Measurements from ENCODE around the gene DBR1.

Gene DBR1

DNA sequence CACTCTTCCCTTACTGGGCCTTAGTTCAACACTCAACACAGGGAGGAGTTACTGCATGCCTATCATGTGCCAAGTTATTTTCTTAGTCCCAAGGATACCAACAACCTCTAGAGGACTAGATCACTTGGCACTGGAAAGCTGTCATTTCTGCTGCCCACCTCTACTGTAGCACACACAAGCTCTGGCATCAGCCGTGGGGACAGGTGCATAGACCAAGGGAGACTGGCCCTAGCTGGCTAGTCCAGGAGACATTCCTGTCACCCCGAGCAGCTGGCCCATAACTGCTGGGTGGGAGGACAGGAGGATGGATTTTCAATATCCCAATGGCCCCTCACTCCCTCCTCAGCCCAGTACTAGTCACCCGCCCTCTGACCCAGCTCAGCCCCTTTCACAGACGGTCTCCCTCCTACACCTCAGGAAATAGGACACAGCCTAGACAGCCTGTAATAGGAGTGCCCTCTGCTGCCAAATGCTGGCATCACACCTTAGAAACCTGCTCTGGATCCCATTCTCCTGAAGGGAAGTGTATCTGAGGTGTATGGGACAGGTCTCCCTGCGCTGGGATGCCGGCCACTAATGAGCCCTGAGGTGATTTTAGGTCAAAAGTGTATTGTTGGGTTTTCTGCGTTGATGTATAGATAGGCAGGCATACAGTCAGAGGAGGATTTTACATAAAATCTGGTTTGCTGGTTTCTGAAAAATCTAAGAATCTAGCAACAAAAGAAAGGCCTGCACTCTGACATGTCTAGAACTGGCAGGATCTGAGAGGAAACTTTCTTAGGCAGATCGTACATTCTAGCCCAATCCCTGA lies 55.9 kb downstream of the DBR1 start (continued):
- peak; percentile 44 for TF ChIP-seq ZFHX2 (tag by site-specific recombination; conservative IDR thresholded peaks at IDR 0.05)
- TF ChIP-seq BCL11A (tag by site-specific recombination; IDR thresholded peaks at IDR 0.05; ENCODE audit: low read depth): no peak
- peak; percentile 81 for TF ChIP-seq ZNF654 (tag by site-specific recombination; IDR thresholded peaks at IDR 0.05; ENCODE audit: low read depth)
- TF ChIP-seq ZNF623 (tag by site-specific recombination; IDR thresholded peaks at IDR 0.05): no peak

DNA sequence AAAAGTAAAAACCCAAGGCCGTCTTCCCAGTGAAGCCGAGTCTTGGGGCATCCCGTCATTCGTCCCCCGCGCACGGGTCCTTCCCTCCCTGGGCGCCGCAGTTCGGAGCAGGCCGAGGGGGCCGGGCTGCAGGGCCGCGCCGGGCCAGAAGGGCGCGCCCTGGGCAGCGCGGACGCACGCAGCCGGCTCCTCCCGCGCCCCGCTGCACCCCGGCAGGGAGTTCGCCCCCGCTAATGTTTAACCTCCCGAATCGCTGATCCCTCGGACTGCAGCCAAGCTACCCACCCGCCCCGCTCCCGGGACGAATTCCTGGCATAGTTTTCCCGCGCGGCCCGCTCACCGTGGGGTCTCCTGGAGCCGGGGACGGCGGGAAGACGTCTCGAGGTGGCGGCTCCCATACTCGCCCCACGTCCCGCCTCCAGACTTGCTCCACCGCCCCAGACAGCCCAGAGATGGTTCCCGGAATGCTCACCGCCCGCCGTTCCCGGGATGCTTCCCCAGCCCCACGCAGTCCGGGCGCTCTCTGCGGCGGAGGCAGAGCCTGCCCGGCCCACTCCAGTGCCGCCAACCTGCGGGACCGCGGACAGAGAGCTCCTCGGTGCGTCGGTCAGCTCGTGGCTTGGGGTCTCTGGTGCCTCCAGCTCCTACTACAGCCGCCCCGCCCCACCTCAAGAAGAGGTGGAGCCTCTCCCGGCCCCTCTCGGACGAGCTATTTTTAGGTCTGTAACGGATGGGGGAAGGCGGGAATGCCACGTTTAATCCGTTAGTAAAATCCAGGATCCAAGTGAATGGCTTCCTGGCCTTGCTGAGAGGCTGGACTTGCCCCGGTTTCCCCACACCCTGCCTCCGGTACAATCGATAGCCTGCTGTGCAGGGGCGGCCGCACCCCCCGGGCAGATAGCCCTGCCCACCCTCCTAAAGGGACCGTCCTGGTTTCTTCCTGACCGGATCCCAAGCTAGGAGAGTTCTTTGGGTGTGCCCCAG lies 59.4 kb downstream of the DBR1 start, which contains the start of gene DZIP1L:
DZIP1L (minus strand) TSS at position 621 of the 984 bp plus-strand sequence. CDS start 11,637 bp downstream, outside the sequence.
- Histone ChIP-seq H3K9me3 (ENCODE audit: control insufficient read depth, insufficient read depth, low read depth, low read length) (no peaks in the 10 kb centered on the region), H3K36me3 (ENCODE audit: control insufficient read depth in 2 of 2, insufficient read depth in 1 of 2, low read length in 2 of 2) (peaks cover 0 to 16% of the 10 kb centered on the region in 2 experiments; a peak in 1 of 3 replicates), H3K4me3 (ENCODE audit: low read depth, low read length) (peak within 1 kb of the TSS; percentile 86), H3K4me1 (ENCODE audit: control insufficient read depth, insufficient read depth, low read length) (no peaks in the 10 kb centered on the region), H3K27ac (ENCODE audit: extremely low read depth, low read depth, low read length) (peak within 1 kb of the TSS; percentile 68)
- POLR2A ChIA-PET: interaction anchor here (0.6 to 1.7 kb wide), 8 partner anchors 9 to 231 kb away, joined by 3 to 13 read pairs (median 5); partner anchors contain the start of gene DBR1
- CTCF ChIA-PET: interaction anchor here (0.6 to 2.2 kb wide), 11 partner anchors 8 to 816 kb away, joined by 3 to 16 read pairs (median 3); no protein-coding TSS in a partner anchor
- TF ChIP-seq ZNF658 (tag by site-specific recombination; IDR thresholded peaks at IDR 0.05) (no peak), EGR2 (tag by site-specific recombination; IDR thresholded peaks at IDR 0.05; ENCODE audit: low read depth) (peak; percentile 71), ZNF184 (tag by site-specific recombination; IDR thresholded peaks at IDR 0.05) (0 out of 2 replicates have a peak, but pooled peaks have one; percentile 13), SP2 (tag by site-specific recombination; IDR thresholded peaks at IDR 0.05) (peak; percentile 63), ZNF335 (tag by site-specific recombination; conservative IDR thresholded peaks at IDR 0.05) (peak; percentile 61), SP7 (tag by site-specific recombination; IDR thresholded peaks at IDR 0.05) (0 out of 2 replicates have a peak, but pooled peaks have one; percentile 35), KLF9 (tag by site-specific recombination; IDR thresholded peaks at IDR 0.05; ENCODE audit: low read depth) (peak; percentile 33; the same call in 1 of the 2 replicates), ZNF677 (tag by site-specific recombination; IDR thresholded peaks at IDR 0.05) (no peak), GLIS1 (tag by site-specific recombination; IDR thresholded peaks at IDR 0.05) (peak; percentile 82), ZBTB8A (tag by site-specific recombination; IDR thresholded peaks at IDR 0.05) (0 out of 2 replicates have a peak, but pooled peaks have one; percentile 30), ZNF16 (tag by site-specific recombination; IDR thresholded peaks at IDR 0.05; ENCODE audit: low read depth) (no peak), ZNF571 (tag by site-specific recombination; IDR thresholded peaks at IDR 0.05) (no peak), ZNF660 (tag by site-specific recombination; IDR thresholded peaks at IDR 0.05) (0 out of 2 replicates have a peak, but pooled peaks have one; percentile 48), SP3 (tag by site-specific recombination; IDR thresholded peaks at IDR 0.05) (peak; percentile 72), OSR2 (tag by site-specific recombination; IDR thresholded peaks at IDR 0.05) (no peak), KLF10 (tag by site-specific recombination; IDR thresholded peaks at IDR 0.05) (no peak), ZBTB20 (tag by site-specific recombination; IDR thresholded peaks at IDR 0.05) (peak; percentile 82; the same call in 1 of the 2 replicates), YY1 (tag by site-specific recombination; IDR thresholded peaks at IDR 0.05) (0 out of 2 replicates have a peak, but pooled peaks have one; percentile 8), ZNF2 (tag by site-specific recombination; IDR thresholded peaks at IDR 0.05) (peak; percentile 54; the same call in 1 of the 2 replicates)
- TF ChIP-seq, protein P1, sequence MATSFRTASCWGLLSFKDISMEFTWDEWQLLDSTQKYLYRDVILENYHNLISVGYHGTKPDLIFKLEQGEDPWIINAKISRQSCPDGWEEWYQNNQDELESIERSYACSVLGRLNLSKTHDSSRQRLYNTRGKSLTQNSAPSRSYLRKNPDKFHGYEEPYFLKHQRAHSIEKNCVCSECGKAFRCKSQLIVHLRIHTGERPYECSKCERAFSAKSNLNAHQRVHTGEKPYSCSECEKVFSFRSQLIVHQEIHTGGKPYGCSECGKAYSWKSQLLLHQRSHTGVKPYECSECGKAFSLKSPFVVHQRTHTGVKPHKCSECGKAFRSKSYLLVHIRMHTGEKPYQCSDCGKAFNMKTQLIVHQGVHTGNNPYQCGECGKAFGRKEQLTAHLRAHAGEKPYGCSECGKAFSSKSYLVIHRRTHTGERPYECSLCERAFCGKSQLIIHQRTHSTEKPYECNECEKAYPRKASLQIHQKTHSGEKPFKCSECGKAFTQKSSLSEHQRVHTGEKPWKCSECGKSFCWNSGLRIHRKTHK (tag by site-specific recombination; IDR thresholded peaks at IDR 0.05): no peak
- TF ChIP-seq, protein P2, sequence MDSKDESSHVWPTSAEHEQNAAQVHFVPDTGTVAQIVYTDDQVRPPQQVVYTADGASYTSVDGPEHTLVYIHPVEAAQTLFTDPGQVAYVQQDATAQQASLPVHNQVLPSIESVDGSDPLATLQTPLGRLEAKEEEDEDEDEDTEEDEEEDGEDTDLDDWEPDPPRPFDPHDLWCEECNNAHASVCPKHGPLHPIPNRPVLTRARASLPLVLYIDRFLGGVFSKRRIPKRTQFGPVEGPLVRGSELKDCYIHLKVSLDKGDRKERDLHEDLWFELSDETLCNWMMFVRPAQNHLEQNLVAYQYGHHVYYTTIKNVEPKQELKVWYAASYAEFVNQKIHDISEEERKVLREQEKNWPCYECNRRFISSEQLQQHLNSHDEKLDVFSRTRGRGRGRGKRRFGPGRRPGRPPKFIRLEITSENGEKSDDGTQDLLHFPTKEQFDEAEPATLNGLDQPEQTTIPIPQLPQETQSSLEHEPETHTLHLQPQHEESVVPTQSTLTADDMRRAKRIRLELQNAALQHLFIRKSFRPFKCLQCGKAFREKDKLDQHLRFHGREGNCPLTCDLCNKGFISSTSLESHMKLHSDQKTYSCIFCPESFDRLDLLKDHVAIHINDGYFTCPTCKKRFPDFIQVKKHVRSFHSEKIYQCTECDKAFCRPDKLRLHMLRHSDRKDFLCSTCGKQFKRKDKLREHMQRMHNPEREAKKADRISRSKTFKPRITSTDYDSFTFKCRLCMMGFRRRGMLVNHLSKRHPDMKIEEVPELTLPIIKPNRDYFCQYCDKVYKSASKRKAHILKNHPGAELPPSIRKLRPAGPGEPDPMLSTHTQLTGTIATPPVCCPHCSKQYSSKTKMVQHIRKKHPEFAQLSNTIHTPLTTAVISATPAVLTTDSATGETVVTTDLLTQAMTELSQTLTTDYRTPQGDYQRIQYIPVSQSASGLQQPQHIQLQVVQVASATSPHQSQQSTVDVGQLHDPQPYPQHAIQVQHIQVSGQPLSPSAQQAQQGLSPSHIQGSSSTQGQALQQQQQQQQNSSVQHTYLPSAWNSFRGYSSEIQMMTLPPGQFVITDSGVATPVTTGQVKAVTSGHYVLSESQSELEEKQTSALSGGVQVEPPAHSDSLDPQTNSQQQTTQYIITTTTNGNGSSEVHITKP (tag by site-specific recombination; IDR thresholded peaks at IDR 0.05): peak; percentile 99
- TF ChIP-seq, protein P3, sequence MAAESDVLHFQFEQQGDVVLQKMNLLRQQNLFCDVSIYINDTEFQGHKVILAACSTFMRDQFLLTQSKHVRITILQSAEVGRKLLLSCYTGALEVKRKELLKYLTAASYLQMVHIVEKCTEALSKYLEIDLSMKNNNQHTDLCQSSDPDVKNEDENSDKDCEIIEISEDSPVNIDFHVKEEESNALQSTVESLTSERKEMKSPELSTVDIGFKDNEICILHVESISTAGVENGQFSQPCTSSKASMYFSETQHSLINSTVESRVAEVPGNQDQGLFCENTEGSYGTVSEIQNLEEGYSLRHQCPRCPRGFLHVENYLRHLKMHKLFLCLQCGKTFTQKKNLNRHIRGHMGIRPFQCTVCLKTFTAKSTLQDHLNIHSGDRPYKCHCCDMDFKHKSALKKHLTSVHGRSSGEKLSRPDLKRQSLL (tag by site-specific recombination; IDR thresholded peaks at IDR 0.05): peak; percentile 88
- TF ChIP-seq, protein P4, sequence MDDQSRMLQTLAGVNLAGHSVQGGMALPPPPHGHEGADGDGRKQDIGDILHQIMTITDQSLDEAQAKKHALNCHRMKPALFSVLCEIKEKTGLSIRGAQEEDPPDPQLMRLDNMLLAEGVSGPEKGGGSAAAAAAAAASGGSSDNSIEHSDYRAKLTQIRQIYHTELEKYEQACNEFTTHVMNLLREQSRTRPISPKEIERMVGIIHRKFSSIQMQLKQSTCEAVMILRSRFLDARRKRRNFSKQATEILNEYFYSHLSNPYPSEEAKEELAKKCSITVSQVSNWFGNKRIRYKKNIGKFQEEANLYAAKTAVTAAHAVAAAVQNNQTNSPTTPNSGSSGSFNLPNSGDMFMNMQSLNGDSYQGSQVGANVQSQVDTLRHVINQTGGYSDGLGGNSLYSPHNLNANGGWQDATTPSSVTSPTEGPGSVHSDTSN (CRISPR knock-in tag; IDR thresholded peaks at IDR 0.05): 0 out of 2 replicates have a peak, but pooled peaks have one; percentile 0

Measured in HEK293 (cell line).